GM19238 (cell line): ENCODE results near the gene CHMP4A.

Source experiments
- DNase-seq: peaks from one replicate; pipeline ENCODE4 v3.0.0; 2011; ENCODE audit warnings: low spot score; ENCODE audit not compliant: insufficient read length

Gene CHMP4A, protein sequence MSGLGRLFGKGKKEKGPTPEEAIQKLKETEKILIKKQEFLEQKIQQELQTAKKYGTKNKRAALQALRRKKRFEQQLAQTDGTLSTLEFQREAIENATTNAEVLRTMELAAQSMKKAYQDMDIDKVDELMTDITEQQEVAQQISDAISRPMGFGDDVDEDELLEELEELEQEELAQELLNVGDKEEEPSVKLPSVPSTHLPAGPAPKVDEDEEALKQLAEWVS

GRCh38 chr14:24212924-24213865 lies at the start of gene CHMP4A:
TSS of gene CHMP4A (minus strand) at chr14:24213488. CDS start at chr14:24213439, 49 bp downstream.
- peak; percentile 94 for DNase-seq

GRCh38 chr14:24261969-24262327 lies 48.7 kb upstream of the CHMP4A start:
- DNase-seq = no peak

DNA sequence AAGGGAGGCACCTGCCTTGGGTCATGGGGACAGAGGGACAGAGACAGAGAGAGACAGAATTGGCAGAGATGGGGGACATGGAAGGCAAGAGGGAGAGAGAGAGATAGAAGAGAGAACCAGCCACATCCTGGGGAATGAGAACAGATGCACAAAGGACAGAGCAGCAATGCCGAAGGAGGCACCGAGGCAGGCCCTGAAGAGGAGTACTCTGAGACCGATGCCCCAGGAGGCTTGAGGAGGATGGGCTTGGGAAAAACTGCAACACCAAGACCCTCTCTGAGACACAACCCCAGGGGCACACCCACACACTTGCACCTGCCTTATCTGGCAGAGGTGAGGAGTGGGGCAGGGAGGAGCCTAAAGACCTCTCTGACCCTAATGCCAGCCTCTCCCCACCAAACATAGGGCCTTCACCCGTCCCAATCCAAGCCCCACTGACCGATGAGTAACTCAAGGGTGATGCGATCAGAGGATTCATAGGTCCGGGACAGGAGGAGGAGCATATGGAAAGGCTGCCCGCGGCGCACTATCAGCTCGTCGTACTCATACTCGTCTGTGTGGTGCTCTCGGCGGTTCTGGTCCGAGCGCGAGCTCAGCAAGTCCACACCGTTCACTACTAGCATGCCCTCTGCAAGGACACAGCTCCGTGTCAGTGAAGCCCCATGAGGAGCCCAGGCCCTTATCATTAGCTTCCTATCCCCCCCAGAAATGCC lies 48.1 kb upstream of the CHMP4A start:
- no peak for DNase-seq

- no peak for DNase-seq
Observed at GRCh38 chr14:24260780-24261157, 47.5 kb upstream of the CHMP4A start.

DNA sequence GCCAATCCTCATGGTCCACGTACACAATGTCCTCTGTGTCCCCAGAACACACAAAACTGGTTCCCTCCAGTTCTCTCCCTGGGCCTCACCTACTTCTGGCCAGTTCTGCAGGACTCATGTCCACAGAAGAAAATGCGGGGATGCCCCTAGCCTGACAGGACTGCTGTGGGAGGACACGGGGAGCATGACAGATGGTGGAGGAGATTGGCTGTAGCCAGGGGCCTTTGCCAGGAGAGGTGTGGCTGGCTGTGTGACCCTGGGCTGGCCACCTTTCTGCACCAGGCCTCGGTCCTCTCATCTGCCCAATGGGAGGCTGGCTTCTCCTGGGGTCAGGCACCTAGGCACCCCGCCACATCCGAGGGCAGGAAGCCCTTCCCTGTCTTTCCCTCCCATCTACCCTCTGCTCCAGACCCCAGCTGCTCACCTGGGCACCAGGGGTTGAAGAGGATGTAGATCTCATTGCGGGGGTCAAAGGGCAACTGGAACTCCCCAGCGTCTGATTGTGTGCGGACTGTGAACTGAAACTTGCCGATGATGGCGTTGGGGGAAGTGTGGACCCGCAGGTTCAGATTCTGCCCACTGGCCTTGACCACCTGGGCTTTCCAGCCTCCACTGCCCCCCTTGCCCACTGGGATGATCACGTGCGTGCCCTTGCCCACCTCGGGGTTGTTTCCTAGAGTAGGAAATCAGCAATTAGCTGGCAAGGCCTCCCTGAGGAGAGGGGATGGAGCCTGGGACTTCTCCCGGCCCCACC lies 46.9 kb upstream of the CHMP4A start:
- no peak for DNase-seq

GRCh38 chr14:24259282-24260025 lies 46.2 kb upstream of the CHMP4A start:
- DNase-seq = no peak

DNA sequence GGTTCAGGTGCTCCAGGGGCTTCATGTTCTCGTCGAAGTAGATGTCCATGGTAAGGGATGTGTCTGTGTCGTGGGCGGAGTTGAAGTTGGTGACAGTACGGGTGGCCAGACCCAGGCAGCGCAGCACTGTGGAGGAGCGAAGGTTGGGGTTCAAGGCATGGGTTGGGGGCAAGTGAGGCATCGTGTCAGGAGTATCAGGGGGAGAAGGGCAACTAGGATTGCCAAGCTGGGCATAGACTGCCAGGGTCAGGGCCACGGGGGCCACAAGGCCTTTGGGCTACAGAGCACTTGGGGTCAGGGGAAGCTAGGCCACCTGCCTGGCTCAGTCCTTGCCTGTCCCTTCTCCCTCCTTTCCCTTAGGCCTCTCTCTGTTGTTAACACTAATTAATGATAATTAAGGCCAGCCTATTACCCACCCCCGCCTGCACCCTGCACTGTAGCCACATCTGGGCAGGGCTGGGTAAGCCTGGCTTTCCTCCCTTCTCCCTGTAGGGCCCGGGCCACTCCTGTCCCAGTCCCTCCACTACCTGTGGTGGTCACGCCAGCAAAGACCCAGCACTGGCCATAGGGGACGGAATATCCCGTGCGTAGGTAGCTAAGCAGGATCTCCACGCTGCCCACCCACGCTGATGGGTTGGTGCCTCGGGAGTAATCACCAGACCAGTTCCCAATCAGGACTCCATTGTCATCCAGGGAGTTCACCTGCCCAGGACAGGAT lies 45.4 kb upstream of the CHMP4A start:
- DNase-seq = no peak

DNA sequence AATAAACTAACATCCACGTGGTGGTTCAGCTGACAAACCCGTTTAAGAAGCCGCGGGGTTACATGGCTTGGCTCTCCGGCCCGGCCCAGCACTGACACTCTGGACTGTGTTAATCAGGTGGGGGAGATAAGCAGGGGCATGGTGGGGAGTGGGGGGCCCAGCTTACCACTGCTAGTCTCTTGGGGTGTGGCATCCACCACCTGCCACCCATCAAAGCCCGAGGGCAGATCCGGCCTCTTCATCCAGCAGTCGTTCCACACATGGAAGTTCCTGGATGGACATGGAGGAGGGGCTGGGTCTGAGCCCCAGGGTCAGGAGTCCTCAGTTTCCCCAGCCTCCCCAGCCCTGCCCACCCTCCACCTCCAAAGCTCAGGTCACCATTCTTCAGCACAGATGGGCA lies 44.8 kb upstream of the CHMP4A start:
- no peak for DNase-seq

DNA sequence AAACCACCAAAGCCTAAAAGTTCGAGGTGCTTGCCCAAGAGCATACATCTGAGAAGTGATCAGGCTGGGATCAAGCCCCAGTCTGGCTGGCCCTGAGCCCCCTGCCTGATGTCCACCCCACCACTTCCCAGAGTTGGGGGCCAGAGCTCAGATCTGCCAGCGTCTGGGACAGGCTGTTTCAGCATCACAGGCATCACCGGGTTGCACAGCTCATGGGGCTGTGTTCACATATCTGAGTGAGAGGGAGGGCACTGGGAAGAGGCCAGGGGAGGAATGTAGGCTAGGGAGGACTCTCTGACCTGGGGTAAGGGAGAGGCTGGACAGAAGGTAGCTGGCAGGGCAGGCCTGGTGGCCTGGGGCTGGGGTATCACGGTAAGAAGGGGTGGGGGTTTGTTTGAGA lies 43.7 kb upstream of the CHMP4A start:
- DNase-seq = no peak

GRCh38 chr14:24255931-24256711 lies 42.8 kb upstream of the CHMP4A start:
- DNase-seq = no peak

- no peak for DNase-seq
Observed at GRCh38 chr14:24255438-24255837, 42.1 kb upstream of the CHMP4A start.

DNA sequence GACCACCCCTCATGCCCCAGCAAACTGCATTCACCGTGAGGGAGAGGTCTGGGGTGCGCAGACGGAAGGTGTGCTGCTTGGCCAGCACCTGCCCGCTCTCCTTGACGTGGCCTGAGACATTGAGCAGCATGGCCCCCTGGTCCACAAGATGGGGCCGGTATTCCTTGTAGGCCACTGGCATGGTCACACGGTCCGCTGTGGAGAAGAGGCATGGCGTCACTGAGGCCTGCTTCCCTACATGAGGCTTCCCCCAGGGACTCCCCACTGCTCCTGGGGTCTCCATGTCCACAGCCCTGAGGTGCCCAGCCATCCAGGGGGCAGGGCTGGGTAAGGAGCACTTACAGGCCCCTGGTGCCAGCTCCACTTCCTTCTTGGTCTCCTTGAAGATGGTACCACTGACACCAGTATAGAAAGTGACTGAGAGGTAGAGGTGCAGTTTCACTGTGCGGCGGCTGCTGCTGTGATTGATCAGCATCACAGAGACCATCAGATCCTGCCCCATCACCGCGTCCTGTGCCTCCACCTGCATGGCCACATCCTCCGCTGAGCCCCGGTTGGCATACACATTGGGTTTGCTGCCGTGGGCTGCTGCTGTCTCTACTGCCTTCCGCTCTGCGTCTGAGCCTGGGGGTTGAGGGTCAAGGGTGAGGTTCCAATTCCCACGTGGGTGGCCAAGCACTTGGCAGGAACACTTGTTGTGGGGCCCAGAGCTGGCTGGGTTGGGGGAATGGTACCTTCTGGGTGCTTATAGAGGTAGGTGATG lies 41.5 kb upstream of the CHMP4A start:
- DNase-seq = no peak

DNA sequence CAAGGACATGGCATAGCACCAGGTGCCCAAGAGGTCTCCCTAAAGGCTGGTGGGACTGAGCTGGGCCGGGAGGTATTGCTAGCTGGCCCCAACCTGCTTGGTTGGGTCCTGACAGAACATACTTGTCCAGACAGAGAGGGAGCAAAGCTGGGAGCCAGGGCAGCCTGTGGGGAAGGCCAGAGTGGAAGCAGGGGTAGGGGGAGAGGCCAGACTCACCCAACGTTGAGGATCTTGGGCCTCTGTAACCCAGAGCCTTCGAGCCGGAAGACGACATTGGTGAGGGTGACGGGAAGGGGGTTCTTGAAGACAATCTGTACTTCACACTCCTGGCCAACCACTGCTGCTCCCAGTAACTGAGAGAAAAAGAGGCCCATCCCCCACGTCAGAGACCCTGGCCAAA lies 40.6 kb upstream of the CHMP4A start:
- no peak for DNase-seq

- DNase-seq = no peak
Observed at GRCh38 chr14:24252289-24253124, 39.2 kb upstream of the CHMP4A start.

- DNase-seq = no peak
Observed at GRCh38 chr14:24251880-24252288, 38.6 kb upstream of the CHMP4A start.

DNA sequence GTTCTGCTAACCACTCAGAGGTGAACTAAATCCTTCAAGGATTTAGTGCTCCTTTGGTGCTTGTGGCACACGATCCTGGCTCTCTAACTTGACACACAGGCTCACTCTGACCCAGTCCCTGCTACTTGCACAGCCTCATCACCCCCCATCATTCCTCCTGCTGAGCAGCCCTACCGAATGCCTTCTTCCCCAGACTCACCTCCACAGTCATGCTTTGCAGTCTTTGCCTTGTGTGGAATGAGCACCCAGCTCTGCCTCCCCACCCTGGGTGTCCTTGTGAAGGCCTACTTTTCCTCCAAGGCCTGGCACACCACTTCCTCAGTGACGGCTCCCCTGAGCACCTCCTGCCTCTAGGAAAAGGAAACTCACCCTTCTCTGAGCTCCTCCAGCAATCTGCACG lies 37.1 kb upstream of the CHMP4A start:
- DNase-seq = no peak

- DNase-seq = no peak
Observed at GRCh38 chr14:24249230-24250021, 36.1 kb upstream of the CHMP4A start.
